Central memory CD8-positive, alpha-beta T cell (primary cell): ENCODE data around the gene CTBP1.

Source experiments
- ATAC-seq: fragments of 150-1000 bp; cut with Tn5 transposase; replicated peaks from 2 replicates; pipeline ENCODE4 v1.10.0; 2022; ENCODE audit warnings: mild to moderate bottlenecking, moderate FRiP score, moderate number of reproducible peaks; ENCODE audit not compliant: poor library complexity, severe bottlenecking; ENCODE audit errors: extremely low read depth
- DNase-seq, 2 donors: peaks; one replicate each; pipeline ENCODE4 v3.0.0; 2021; ENCODE audit warnings: low spot score in 2 of 2
- H3K27ac Mint-ChIP-seq: one replicate; pipeline ENCODE4 v1.8.0; 2022; ENCODE audit warnings: low read depth, mild to moderate bottlenecking, moderate library complexity, mixed read lengths
- H3K27me3 Mint-ChIP-seq: one replicate; pipeline ENCODE4 v1.8.0; 2022; ENCODE audit warnings: mixed read lengths
- H3K36me3 Mint-ChIP-seq: one replicate; pipeline ENCODE4 v1.8.0; 2022; ENCODE audit warnings: mild to moderate bottlenecking, moderate library complexity, mixed read lengths; ENCODE audit not compliant: insufficient read depth
- H3K4me1 Mint-ChIP-seq: one replicate; pipeline ENCODE4 v1.8.0; 2022; ENCODE audit warnings: mixed read lengths
- H3K4me3 Mint-ChIP-seq: one replicate; pipeline ENCODE4 v1.8.0; 2022; ENCODE audit warnings: mild to moderate bottlenecking, moderate library complexity, mixed read lengths
- H3K9me3 Mint-ChIP-seq: one replicate; pipeline ENCODE4 v1.8.0; 2022; ENCODE audit warnings: mixed read lengths

The CTBP1 gene

DNA sequence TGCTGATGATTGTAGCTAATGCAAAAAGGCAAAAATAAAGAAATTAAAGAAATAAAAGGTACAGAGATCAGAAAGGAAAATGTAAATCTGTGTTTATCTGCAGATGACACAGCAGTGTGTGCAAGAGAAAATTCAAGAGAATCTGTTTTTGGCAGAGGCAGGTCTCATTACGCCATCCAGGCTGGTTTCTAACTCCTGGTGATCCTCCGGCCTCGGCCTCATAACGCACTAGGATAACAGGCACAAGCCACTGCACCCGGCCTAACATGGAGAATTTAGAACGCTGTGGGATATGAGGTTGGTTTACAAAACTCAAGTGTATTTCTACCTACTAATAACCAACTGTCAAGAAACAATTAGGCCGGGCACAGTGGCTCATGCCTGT is 29.4 kb downstream of the CTBP1 start:
- ATAC-seq (no peak), DNase-seq (no peak)
- no peaks in the 10 kb centered on the region for H3K27me3 Mint-ChIP-seq
- peaks cover 25% of the 10 kb centered on the region for H3K36me3 Mint-ChIP-seq
- peaks cover 45% of the 10 kb centered on the region for H3K4me1 Mint-ChIP-seq
- no peaks in the 10 kb centered on the region for H3K9me3 Mint-ChIP-seq
- peak overlapping the region; percentile 74 for H3K27ac Mint-ChIP-seq
- peak overlapping the region; percentile 11 for H3K4me3 Mint-ChIP-seq

DNA sequence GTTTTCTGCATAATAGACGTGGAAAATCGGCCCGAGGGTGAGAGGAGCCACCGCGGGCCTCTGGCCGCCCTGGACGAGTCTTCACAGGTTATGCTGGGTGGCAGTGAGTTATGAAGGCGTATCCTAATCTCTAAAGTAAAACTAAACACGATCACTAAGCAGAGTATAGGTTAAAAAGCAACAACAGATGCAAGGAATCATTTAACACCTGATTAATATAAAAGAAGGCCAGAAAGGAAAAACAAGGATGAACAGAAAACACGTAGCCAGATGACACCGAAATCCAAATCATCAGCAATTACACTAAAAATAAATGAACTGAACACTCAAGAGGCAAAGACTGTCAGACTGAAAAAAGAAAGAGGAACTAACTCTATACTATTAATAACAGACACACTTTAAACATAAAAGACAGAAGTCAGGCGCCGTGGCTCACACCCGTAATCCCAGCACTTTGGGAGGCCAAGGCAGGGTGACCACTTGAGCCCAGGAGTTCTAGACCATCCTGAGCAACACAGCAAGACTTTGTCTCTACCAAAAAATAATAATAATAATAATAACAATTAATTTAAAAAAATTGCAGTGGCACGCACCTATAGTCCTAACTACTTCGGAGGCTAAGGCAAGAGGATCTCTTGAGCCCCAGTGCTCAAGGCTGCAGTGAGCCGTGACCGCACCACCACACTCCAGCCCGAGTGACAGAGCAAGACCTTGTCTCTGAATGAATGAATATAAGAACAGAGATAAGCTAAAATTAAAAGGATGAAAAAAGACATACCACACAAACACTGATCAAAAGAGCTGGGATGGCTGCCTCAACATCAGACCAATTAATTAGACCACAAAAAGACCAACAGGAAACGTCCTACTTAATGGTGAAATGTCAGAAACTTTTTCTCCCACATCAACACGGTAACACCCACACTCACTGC is 30.0 kb downstream of the CTBP1 start:
- H3K27ac Mint-ChIP-seq: peak overlapping the region; percentile 74
- H3K27me3 Mint-ChIP-seq: no peaks in the 10 kb centered on the region
- peaks cover 21% of the 10 kb centered on the region for H3K36me3 Mint-ChIP-seq
- ATAC-seq: no peak
- DNase-seq: no peak
- no peaks in the 10 kb centered on the region for H3K9me3 Mint-ChIP-seq
- peaks cover 39% of the 10 kb centered on the region for H3K4me1 Mint-ChIP-seq
- peak overlapping the region; percentile 14 for H3K4me3 Mint-ChIP-seq

DNA sequence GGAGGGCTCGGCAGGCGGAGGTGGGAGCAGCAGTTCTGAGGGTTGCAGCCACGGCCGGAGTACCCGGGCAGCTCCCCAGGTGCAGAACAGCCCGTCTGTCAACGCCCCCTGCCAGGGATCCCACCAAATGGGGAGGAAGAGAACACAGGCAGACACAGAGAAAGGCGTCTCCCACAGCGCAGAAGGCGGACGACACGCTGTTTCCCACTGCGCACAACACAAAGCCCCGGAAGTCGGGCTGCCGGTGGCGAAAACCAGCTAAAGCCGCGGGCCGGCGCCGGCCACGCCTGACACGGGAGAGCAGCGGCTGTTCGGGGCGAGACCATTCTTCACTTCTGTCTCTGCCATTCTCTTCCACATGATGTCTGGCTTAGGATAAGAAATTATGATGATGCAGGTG is 31.6 kb downstream of the CTBP1 start:
- Mint-ChIP-seq H3K4me3 (peak overlapping the region; percentile 63), H3K4me1 (peaks cover 36% of the 10 kb centered on the region), H3K27me3 (no peaks in the 10 kb centered on the region), H3K27ac (peak overlapping the region; percentile 74), H3K9me3 (no peaks in the 10 kb centered on the region), H3K36me3 (peaks cover 19% of the 10 kb centered on the region)
- DNase-seq (no peak), ATAC-seq (no peak)

DNA sequence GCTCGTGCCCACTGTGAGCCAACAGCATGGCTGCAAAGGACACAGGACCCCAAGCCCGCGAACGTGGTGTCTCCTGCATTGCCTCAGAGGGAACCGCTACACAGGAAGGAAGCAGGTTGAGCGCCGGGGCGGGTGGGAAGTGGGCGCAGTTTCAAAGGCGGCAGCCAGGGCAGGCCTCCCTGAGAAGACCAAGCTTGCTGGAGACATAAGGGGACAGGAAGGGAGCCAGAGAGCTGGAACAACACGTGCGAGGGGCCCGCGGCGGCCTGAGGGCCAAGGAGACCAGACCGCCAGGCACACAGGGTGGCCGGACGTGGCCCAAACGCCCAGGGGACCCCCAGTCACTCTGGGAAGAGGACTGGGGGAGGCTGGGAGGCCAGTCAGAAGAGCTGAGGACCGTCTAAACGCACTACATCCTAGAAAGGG is 32.0 kb downstream of the CTBP1 start:
- Mint-ChIP-seq H3K27ac (peak overlapping the region; percentile 44), H3K9me3 (no peaks in the 10 kb centered on the region), H3K36me3 (peaks cover 19% of the 10 kb centered on the region), H3K4me3 (peak overlapping the region; percentile 63), H3K4me1 (peaks cover 36% of the 10 kb centered on the region), H3K27me3 (no peaks in the 10 kb centered on the region)
- ATAC-seq (peak; percentile 95), DNase-seq (peak; percentile 54 to 64)

DNA sequence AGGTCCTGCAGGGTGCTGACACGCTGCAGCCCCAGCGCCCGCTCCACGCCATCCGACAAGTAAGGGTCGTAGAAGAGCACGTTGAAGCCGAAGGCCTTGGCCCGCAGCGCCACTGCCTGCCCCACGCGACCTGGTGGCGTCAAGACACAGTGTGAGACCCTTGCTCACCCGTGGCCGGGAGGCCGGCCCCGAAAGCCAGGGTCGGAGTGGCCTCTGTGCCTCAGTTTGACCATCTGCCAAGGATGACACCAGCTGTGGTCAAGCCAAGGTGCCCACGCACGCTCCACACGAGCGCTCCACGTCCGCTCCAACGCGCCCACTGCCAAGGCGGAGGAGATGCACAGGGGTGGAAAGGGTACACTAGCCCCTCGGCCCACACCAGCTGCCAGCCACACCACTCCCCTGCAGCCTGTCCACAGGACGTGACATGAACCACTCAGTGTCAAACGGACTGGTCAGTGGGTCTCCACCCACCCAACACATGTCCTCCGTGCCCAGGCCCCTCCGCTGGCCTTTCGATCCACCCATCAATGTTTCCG is 32.8 kb downstream of the CTBP1 start:
- peaks cover 23% of the 10 kb centered on the region for H3K36me3 Mint-ChIP-seq
- peak overlapping the region; percentile 63 for H3K4me3 Mint-ChIP-seq
- no peaks in the 10 kb centered on the region for H3K9me3 Mint-ChIP-seq
- H3K27me3 Mint-ChIP-seq: no peaks in the 10 kb centered on the region
- H3K4me1 Mint-ChIP-seq: peaks cover 36% of the 10 kb centered on the region
- DNase-seq (no peak), ATAC-seq (no peak)
- peak overlapping the region; percentile 44 for H3K27ac Mint-ChIP-seq

DNA sequence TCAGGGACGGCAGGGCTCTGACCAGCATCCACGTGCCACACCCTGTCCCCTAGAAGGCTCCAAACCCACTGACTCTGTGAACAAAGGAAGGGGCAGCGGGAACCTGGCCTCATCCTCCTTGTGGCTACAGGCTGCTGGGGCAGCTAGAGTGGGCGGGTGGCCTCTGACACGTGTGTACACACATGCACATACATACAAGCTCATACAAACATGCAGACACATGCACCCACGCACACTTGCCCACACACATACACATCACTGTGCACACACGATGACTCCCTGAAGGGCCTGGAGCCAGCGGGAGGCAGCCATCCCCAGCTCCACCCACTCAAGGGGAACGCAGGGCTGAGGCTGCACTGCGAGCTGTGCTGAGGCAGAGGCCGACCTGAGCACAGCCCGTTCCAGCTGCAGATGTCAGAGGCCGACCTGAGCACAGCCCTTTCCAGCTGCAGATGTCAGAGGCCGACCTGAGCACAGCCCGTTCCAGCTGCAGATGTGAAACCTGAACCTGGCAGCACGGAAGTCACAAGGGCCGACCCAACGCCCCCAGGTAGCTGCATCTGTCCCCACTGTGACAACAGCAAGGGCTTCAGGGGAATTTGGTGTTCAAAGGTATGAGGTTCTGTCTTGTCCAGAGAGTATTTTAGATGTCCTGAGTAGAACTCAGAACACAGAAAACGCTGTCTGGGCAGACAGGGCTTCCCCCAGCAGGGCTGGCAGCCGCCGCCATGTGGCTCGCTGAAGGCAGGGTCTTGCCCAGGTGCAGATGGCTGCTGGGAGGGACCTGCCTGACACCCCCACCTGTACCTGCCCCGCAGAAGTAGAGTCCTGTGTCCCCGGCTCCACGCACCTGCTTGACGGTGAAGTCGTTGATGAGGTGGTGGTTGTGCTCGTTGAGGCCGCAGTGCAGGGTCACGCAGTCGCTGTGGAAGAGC is 33.5 kb downstream of the CTBP1 start:
- Mint-ChIP-seq H3K27me3 (no peaks in the 10 kb centered on the region), H3K4me3 (no peak overlapping the region), H3K9me3 (no peaks in the 10 kb centered on the region), H3K4me1 (peaks cover 36% of the 10 kb centered on the region), H3K27ac (no peak overlapping the region), H3K36me3 (peaks cover 22% of the 10 kb centered on the region)
- DNase-seq: no peak
- ATAC-seq: no peak

- Mint-ChIP-seq H3K4me3 (no peak overlapping the region), H3K27me3 (no peaks in the 10 kb centered on the region), H3K9me3 (no peaks in the 10 kb centered on the region), H3K36me3 (peaks cover 19% of the 10 kb centered on the region), H3K4me1 (peaks cover 31% of the 10 kb centered on the region), H3K27ac (no peak overlapping the region)
- DNase-seq (no peak), ATAC-seq (no peak)
These were observed 34.5 kb downstream of the CTBP1 start for GRCh38 chr4:1214101-1215095.

GRCh38 chr4:1213336-1213995 is 35.5 kb downstream of the CTBP1 start:
- Mint-ChIP-seq H3K27ac (no peak overlapping the region), H3K36me3 (peaks cover 18% of the 10 kb centered on the region), H3K4me3 (no peak overlapping the region), H3K9me3 (no peaks in the 10 kb centered on the region), H3K4me1 (peaks cover 22% of the 10 kb centered on the region), H3K27me3 (no peaks in the 10 kb centered on the region)
- DNase-seq (no peak), ATAC-seq (no peak)

DNA sequence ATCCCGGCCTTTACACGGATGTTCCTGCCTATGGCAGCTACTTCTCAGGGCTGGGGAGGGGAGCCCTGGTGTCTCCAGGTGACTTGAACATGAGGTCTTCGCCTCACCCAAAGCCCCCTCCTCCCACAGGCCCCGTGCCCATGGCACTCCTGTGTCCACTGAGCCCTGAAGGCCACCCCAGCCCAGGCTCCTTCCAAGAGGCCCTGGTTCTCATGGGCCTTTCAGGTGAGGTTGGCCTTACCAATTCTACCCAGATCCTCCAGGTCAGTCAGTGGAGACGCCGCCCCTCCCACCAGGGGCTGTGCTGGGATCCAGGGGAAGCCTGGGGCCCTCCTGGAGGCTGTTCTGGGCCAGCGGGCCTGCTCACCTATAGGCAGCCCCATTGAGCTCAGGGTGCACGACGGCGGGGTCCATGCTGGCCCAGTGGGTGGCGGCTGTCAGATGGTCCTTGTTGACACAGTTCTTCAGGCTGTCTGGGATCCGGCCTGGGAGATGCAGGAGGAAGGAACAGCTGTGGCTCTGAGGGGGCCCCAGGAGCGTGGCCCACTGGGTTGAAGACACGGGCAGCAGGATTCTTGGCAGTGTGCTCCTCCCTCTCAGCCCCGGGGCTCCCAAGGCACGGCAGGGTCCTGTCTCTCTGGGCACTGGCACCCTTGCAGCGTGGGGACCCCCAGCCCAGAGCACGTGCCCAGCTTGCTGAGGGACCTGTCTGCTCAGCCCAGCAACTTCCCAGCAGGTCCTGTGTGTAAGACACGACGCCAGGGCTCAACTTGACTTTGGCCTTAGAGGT is 36.2 kb downstream of the CTBP1 start:
- no peak overlapping the region for H3K27ac Mint-ChIP-seq
- peaks cover 15% of the 10 kb centered on the region for H3K4me1 Mint-ChIP-seq
- ATAC-seq (no peak), DNase-seq (no peak)
- peaks cover 17% of the 10 kb centered on the region for H3K36me3 Mint-ChIP-seq
- no peaks in the 10 kb centered on the region for H3K9me3 Mint-ChIP-seq
- H3K4me3 Mint-ChIP-seq: no peak overlapping the region
- no peaks in the 10 kb centered on the region for H3K27me3 Mint-ChIP-seq

- H3K9me3 Mint-ChIP-seq: no peaks in the 10 kb centered on the region
- peaks cover 8% of the 10 kb centered on the region for H3K4me1 Mint-ChIP-seq
- DNase-seq (no peak), ATAC-seq (no peak)
- no peaks in the 10 kb centered on the region for H3K27me3 Mint-ChIP-seq
- peaks cover 16% of the 10 kb centered on the region for H3K36me3 Mint-ChIP-seq
- H3K4me3 Mint-ChIP-seq: no peak overlapping the region
- no peak overlapping the region for H3K27ac Mint-ChIP-seq
These were observed 36.9 kb downstream of the CTBP1 start for GRCh38 chr4:1211891-1212545.
